COLO668 (cell line): ENCODE results near the gene TMEM38B.
"Not testable (repeated sequence)": the region's sequence is repeated elsewhere in the genome, so short reads cannot be mapped to it uniquely, and the experiment has no call there.

Experiments
- DNase-seq: peaks from one replicate; lab custom pipeline; 2025; ENCODE audit not compliant: unreplicated experiment; lab: John Stamatoyannopoulos, UW

Gene TMEM38B

DNA sequence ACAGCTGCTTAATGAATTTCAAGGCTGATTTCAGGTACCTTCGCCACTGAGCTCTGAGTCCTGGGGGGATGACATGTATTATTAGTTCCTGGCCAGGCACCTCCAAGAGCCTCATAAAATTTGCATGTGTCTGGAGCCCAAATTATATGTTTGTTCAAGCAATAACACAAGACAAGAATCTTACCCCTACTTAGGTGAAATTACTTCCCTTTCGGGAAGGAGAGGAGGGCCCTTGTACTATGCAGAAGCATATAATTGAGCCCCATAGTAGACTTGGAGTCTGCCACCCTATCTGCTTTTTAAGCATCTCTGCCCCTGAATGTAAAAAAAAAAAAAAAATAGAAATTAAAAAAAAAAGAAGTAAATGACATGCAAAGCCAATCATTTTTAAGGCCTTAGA, 13.0 kb upstream of the TMEM38B start:
- DNase-seq = no peak

DNA sequence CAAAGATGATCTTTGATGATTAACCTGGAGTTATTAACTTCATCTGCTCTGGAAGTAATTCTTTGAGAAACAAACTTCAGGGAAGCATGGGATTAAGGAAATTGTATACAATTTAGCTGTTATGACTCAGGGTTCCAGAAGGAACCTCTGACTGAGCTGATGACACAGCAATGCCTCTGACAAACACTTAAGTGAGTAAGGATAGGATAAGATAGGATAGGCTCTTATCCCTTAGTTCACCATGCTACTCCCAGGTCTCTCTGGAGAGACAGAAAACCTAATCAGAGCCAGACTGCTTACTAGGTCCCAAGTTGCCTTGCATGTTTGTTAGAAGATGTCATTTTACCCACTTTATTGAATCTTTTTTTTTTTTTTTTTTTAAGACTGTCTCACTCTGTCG, 12.6 kb upstream of the TMEM38B start:
- no peak for DNase-seq

DNA sequence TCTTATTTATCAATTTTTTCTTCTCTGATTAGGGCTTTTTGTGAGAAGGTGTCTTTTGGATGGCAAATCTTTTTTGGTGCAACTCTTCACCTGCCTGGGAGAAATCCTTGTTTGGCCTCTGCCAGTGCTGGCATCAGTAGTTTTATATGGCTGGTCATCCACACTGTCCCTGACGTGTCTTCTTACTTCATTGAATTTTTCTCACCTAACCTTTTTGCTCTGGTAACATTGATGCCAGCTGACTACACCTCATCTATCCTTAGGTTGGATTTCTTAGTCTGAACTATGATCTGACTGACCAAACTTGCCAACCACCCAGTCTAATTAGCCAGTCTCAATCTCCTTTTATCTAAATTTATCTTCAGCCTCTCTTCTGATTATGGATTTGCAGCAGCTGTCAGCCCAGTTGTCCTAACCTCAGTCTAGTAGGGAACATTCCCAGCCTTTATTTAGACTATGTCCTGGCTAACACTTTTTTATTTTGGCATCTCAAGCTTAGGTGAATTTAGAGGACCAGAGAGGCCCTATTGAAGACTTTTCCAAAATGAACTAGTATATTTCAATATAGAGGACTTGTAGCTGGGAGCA, 10.6 kb upstream of the TMEM38B start:
- DNase-seq = no peak

DNA sequence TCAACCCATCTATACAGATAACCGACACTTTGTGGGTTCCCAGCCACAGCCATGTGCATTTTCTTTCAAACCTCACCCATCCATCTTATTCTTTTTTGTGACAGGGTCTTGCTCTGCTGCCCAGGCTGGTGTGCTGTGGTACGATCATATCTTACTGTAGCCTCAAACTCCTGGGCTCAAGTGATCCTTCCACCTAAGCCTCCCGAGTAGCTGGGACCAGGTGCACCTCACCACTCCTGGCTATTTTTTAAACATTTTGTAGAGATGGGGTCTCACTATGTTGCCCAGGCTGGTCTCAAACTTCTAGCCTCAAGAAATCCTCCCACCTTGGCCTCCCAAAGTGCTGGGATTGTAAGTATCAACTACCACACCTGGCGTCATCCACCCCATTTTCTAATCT, 7.4 kb upstream of the TMEM38B start:
- no peak for DNase-seq

- DNase-seq = no peak
Observed at GRCh38 chr9:105690742-105691141, 3.6 kb upstream of the TMEM38B start.

DNA sequence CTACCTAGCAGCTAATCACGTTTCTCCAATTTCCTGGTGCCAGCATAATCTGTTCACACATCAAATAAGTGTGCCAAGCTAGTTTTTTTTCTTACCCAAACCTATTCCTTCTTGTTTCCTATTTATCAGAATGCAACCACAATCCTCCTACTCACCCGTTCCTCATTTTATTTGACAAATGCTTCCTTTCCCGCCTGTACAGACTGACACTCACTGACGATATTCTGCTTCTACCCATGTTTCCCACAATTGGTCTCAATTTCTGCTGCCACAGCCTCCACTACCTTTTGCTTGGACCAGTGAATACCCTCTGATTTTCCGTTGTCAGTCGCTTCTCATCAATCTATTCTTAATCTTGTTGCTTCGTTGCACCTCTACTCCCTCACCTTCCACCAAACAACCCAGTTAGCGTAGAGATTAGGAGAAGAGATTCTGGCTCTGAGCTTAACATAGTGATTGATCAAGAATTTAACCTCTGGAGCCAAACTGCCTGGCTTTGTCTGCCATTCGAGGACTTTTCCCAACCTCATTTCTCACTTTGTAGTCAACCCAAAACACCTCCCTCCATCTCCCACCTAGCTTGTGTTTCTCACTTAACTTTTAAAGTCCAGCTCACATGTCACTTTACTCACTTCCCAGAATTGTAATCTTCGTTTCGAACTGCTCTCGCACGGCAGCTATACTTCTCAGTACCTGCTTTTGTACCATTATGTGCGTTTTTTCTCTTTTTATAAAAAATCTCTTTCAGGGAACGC, 729 bp upstream of the TMEM38B start:
- DNase-seq = no peak

GRCh38 chr9:105694848-105695581, 674 bp downstream of the TMEM38B start:
- DNase-seq = peak; percentile 65

DNA sequence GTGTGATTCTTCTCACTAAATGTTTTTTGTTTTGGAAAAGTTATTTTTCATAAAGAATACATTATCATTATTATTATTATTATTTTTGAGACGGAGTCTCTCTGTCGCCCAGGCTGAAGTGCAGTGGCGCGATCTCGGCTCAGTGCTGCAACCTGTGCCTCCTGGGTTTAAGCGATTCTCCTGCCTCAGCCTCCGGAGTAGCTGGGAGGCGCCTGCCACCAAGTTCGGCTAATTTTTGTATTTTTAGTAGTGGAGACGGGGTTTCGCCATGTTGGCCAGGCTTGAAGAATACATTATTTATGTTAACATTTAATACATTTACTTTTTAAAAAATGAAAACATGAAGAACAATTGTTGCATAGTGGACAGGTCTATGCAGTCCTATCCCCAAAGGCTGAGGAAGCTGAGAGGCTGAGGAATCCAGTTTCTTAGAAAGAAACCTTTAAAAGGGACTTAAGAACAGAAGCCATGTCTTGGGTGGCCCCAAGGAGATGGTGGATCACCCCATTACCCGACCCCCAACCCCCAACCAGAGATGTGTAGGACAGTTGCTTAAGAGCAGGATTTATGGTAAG, 2.0 kb downstream of the TMEM38B start:
- no peak for DNase-seq

DNA sequence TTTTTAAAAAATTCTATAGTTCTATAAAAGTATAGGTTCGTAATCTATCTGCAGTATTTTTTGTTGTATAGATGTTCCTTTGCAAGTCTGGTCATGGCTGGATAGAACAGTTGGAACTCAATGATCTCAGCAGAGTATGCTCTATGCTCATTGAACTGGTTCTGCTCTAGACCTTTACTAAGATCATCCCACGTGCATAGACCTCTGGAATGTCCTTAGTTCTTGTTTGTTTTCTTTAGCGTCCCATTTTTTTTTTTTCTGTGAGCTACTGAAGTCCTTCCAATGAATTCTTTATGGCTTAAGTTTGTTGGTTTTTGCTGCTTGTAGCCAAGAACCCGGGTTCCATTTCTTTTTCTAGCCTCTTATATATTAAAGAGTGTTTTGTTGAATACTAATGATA, 3.5 kb downstream of the TMEM38B start:
- DNase-seq = no peak

- DNase-seq = no peak
Observed at GRCh38 chr9:105698348-105698870, 4.1 kb downstream of the TMEM38B start.

GRCh38 chr9:105700668-105701067, 6.3 kb downstream of the TMEM38B start:
- no peak for DNase-seq

GRCh38 chr9:105701145-105701544, 6.8 kb downstream of the TMEM38B start:
- no peak for DNase-seq

GRCh38 chr9:105702207-105702606, 7.9 kb downstream of the TMEM38B start:
- DNase-seq = no peak

DNA sequence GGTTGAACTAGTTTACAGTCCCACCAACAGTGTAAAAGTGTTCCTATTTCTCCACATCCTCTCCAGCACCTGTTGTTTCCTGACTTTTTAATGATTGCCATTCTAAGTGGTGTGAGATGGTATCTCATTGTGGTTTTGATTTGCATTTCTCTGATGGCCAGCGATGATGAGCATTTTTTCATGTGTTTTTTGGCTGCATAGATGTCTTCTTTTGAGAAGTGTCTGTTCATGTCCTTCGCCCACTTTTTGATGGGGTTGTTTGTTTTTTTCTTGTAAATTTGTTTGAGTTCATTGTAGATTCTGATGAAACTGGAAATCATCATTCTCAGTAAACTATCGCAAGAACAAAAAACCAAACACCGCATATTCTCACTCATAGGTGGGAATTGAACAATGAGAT, 9.3 kb downstream of the TMEM38B start:
- not testable (repeated sequence) for DNase-seq

GRCh38 chr9:105706156-105706555, 11.8 kb downstream of the TMEM38B start:
- DNase-seq = no peak

- no peak for DNase-seq
Observed at GRCh38 chr9:105708405-105708804, 14.1 kb downstream of the TMEM38B start.

- DNase-seq = no peak
Observed at GRCh38 chr9:105710638-105711037, 16.3 kb downstream of the TMEM38B start.

DNA sequence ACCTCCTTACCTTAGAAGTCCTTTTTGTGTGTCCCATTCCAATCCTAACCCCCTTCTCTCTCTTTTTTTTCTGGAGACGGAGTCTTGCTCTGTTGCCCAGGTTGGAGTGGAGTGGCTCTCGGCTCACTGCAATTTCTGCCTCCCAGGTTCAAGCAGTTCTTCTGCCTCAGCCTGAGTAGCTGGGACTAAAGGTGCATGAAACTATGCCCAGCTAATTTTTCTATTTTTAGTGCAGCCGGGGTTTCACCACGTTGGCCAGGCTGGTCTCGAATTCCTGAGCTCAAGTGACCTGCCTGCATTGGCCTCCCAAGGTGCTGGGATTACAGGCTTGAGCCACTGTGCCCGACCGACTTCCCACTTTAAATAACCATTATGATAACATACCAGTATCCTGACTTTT, 17.5 kb downstream of the TMEM38B start:
- no peak for DNase-seq

DNA sequence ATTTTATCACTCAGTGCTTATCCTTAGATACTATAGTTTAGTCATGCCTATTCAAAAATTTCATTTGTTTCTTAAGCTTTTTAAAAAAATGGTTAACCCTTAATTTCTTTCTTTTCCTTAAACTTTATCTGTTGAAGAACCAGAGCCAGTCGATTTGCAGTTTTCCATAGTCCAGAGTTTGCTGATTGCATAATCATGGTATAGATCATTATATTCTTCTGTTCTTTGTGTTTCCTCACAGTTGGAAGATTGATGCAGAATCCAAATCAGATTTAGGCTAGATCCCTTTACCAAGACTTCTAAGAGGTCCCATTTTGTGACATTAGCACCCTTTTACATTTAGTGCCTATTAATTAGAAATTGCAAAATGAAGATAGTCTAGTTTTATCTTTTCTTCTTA, 18.0 kb downstream of the TMEM38B start:
- no peak for DNase-seq

DNA sequence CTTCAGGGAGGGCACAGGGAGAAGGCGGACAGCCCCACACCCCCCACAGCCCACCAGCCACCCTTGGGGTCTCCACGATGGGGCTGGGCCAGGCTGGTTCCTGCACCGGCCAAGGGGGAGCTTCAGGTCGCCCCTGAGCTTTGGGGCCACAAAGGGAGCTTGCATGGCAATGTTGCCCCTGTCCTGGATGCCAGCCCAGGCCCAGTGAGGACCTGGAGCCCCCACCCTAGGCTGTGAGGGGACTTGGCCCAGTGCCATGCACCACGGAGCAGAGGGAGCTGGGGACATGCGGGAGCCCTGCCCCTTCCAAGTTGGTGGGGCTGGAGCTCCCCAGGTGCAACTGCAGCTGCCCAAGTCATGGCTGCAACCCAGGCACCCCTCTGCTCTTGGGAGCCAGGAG, 18.4 kb downstream of the TMEM38B start:
- DNase-seq = no peak

GRCh38 chr9:105713260-105714019, 19.1 kb downstream of the TMEM38B start:
- DNase-seq = no peak
